C4-2B (cell line): ENCODE results near the gene DHRS7B.

Experiments
- CTCF ChIP-seq: fragments of 450-650 bp; conservative IDR thresholded peaks from 2 replicates; pipeline ENCODE4 v1.5.1; 2017; ENCODE audit warnings: mild to moderate bottlenecking
- ZFX ChIP-seq: fragments of 450-650 bp; IDR thresholded peaks from 2 replicates; pipeline ENCODE4 v1.6.1; 2017

GRCh38 chr17:21210411-21211076 lies 83.8 kb downstream of the DHRS7B start:
- TF ChIP-seq CTCF = no peak
- TF ChIP-seq ZFX = no peak
